Fibroblast of lung (primary cell): Measurements from ENCODE around the gene IREB2. TPM values are rescaled to one million over a fixed set of nuclear protein-coding genes. Genes with fewer than 3 reads are reported as not detected.

Source experiments
- DNase-seq, 2 donors: peaks; one replicate each; pipeline versions ENCODE4 v3.0.0 to v3.0.0-alpha.2; 2010; ENCODE audit warnings: low read depth in 2 of 2
- H2AFZ ChIP-seq: 2 replicates; pipeline ENCODE4 v1.5.1; 2012; ENCODE audit warnings: low read length, control low read depth, inconsistent platforms
- H3K27ac ChIP-seq: 2 replicates; pipeline ENCODE4 v1.5.1; 2011; ENCODE audit warnings: low read length, control low read depth; ENCODE audit not compliant: insufficient read depth
- H3K27me3 ChIP-seq: 2 replicates; pipeline ENCODE4 v1.5.1; 2011; ENCODE audit warnings: mild to moderate bottlenecking, low read length; ENCODE audit not compliant: control insufficient read depth, insufficient read depth
- H3K36me3 ChIP-seq: 2 replicates; pipeline ENCODE4 v1.5.1; 2011; ENCODE audit warnings: low read length; ENCODE audit not compliant: control insufficient read depth, insufficient read depth
- H3K4me1 ChIP-seq: 2 replicates; pipeline ENCODE4 v1.5.1; 2011; ENCODE audit warnings: low read length; ENCODE audit not compliant: control insufficient read depth, insufficient read depth; ENCODE audit errors: extremely low read depth
- H3K4me2 ChIP-seq: 2 replicates; pipeline ENCODE4 v1.5.1; 2011; ENCODE audit warnings: low read length, control low read depth; ENCODE audit not compliant: insufficient read depth; ENCODE audit errors: extremely low read depth
- H3K4me3 ChIP-seq, 4 experiments: fragments of 200-600 bp in 1 of 4; sonication (generic) in 1 of 4; replicated peaks in 1 of 4; 2 replicates each; pipeline ENCODE4 v1.5.1; 2011 to 2016; ENCODE audit warnings: low read length in 4 of 4, low read depth in 3 of 4, mild to moderate bottlenecking in 3 of 4, control low read depth in 2 of 4, inconsistent platforms in 1 of 4, mixed read lengths in 1 of 4; ENCODE audit not compliant: insufficient read depth in 1 of 4; ENCODE audit errors: control extremely low read depth in 1 of 4
- H3K79me2 ChIP-seq: 2 replicates; pipeline ENCODE4 v1.5.1; 2012; ENCODE audit warnings: mild to moderate bottlenecking, low read length, inconsistent platforms; ENCODE audit not compliant: control insufficient read depth, insufficient read depth
- H3K9ac ChIP-seq: 2 replicates; pipeline ENCODE4 v1.5.1; 2011; ENCODE audit warnings: mild to moderate bottlenecking, low read length, control low read depth; ENCODE audit not compliant: insufficient read depth
- H3K9me3 ChIP-seq: 2 replicates; pipeline ENCODE4 v1.5.1; 2012; ENCODE audit warnings: low read depth, low read length; ENCODE audit not compliant: control insufficient read depth, insufficient read depth
- H4K20me1 ChIP-seq: 2 replicates; pipeline ENCODE4 v1.5.1; 2011; ENCODE audit warnings: low read length; ENCODE audit not compliant: control insufficient read depth, insufficient read depth; ENCODE audit errors: extremely low read depth
- EZH2 ChIP-seq: IDR thresholded peaks from 2 replicates; pipeline ENCODE4 v1.5.1; 2012; ENCODE audit warnings: low read length, control low read depth, mild to moderate bottlenecking; ENCODE audit errors: missing control alignments
- polyA plus RNA-seq, 2 donors: library from polyadenylated mRNA; depleted of rRNA in 1 of 2; stranded (reverse) in 1 of 2; unstranded in 1 of 2; fragments of >200 nt; gene quantifications; 2 replicates each; pipeline ENCODE4 v1.2.1, GENCODE V29; 2011 to 2012; ENCODE audit warnings: missing spikeins in 1 of 2
- total RNA-seq: library from RNA; depleted of rRNA; stranded (reverse); fragments of >200 nt; gene quantifications from 2 replicates; pipeline ENCODE4 v1.2.1, GENCODE V29; 2014
- TF ChIP-seq, protein P1 (sequence below), 2 donors: IDR thresholded peaks in 1 of 2; conservative IDR thresholded peaks in 1 of 2; 1 replicate in 1 of 2; 2 replicates in 1 of 2; pipeline ENCODE4 v1.5.1; 2011 to 2012; ENCODE audit warnings: low read length in 2 of 2, control low read depth in 1 of 2, inconsistent platforms in 1 of 2, low read depth in 1 of 2, mild to moderate bottlenecking in 1 of 2

Gene IREB2
- total and polyA plus RNA-seq, 2 donors (not counting 1 experiment from before 2014, with no cell fraction given): 20.3 to 30.6 TPM

DNA sequence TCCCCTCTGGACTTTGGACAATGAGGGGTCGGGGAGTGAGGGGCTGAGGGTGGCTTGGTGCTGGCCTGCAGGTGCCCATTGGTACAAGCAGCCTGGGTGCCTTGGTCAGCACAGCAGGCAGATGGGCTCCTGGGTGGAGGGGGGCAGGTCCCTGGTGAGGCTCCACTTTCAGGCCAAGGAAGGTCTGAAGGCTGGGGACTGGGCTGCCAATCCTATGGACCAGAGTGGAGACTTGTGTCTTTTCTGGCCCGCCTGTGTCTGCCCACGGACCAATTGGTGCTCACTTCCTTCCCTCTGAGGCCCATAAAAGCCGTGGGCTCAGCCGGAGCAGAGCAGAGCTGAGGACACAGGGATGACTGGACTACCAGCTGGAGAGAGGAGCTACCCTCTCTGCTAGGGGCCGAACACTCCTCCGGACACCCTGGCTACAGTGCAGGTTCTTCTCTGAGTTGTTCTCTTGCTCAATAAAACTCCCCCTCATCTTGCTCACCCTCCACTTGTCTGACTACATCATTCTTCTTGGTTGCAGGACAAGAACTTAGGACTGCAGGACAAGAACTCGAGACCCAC is 31.9 kb upstream of the IREB2 start:
- Histone ChIP-seq H3K27me3 (peaks cover 9% of the 10 kb centered on the region), H3K4me3 (no peak overlapping the region)
- DNase-seq: no peak

DNA sequence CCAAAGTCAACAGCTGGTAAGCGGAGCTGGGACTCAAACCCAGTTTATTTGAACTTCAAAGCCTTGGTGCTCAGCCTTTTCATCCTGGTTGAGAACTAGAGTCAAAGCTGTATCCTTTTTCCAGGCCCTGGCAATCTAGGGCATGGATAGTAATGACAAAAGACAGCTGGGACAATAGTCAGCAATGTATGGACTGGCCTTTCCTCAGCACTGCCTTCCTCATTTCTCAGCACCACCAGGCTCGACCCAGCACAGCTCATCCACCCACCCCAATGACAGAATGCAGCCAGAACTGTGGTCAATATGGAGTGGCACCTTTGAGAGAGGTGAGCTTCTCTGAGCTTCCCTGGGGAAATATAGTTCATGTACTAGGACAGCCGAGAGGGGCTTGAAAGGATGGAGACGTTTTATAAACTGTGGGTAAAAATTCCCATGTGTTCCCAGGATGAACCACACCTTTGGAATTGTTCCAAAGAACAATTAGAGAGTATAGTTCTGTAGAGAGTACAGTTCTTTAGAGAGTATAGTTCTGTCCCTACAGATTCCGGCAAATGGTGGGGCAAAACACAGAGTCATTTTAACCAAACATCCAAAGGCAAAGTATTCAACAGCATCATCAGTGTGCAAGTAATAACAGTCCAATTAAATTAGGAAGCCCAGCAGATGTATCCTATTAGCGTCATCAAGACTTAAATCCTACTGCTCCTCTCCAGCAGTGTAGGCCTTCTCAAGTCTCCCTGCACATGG is 30.2 kb upstream of the IREB2 start:
- Histone ChIP-seq H3K27ac (no peak overlapping the region), H3K9me3 (no peaks in the 10 kb centered on the region), H3K36me3 (no peaks in the 10 kb centered on the region), H3K4me3 (no peak overlapping the region), H3K4me1 (no peaks in the 10 kb centered on the region), H3K9ac (no peak overlapping the region), H2AFZ (no peak overlapping the region), H3K4me2 (no peak overlapping the region), H3K27me3 (peaks cover 4% of the 10 kb centered on the region), H3K79me2 (no peaks in the 10 kb centered on the region), H4K20me1 (no peaks in the 10 kb centered on the region)
- DNase-seq: no peak
- TF ChIP-seq EZH2: no peak
- TF ChIP-seq, protein P1, sequence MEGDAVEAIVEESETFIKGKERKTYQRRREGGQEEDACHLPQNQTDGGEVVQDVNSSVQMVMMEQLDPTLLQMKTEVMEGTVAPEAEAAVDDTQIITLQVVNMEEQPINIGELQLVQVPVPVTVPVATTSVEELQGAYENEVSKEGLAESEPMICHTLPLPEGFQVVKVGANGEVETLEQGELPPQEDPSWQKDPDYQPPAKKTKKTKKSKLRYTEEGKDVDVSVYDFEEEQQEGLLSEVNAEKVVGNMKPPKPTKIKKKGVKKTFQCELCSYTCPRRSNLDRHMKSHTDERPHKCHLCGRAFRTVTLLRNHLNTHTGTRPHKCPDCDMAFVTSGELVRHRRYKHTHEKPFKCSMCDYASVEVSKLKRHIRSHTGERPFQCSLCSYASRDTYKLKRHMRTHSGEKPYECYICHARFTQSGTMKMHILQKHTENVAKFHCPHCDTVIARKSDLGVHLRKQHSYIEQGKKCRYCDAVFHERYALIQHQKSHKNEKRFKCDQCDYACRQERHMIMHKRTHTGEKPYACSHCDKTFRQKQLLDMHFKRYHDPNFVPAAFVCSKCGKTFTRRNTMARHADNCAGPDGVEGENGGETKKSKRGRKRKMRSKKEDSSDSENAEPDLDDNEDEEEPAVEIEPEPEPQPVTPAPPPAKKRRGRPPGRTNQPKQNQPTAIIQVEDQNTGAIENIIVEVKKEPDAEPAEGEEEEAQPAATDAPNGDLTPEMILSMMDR (conservative IDR thresholded peaks at IDR 0.05 in 1 of 2, IDR thresholded peaks at IDR 0.05 in 1 of 2; ENCODE audit: low read depth in 1 of 2, low read length in 2 of 2): no peak

More for the DNA sequence above, 31.9 kb upstream of the IREB2 start:
- H3K79me2 ChIP-seq: no peaks in the 10 kb centered on the region
- no peaks in the 10 kb centered on the region for H3K4me1 ChIP-seq
- H3K36me3 ChIP-seq: no peaks in the 10 kb centered on the region
- H3K4me2 ChIP-seq: no peak overlapping the region
- no peak overlapping the region for H2AFZ ChIP-seq
- no peak overlapping the region for H3K9ac ChIP-seq
- no peaks in the 10 kb centered on the region for H3K9me3 ChIP-seq
- TF ChIP-seq EZH2: no peak
- TF ChIP-seq, protein P1 (conservative IDR thresholded peaks at IDR 0.05 in 1 of 2, IDR thresholded peaks at IDR 0.05 in 1 of 2; ENCODE audit: low read depth in 1 of 2, low read length in 2 of 2): no peak
- no peaks in the 10 kb centered on the region for H4K20me1 ChIP-seq
- H3K27ac ChIP-seq: no peak overlapping the region

DNA sequence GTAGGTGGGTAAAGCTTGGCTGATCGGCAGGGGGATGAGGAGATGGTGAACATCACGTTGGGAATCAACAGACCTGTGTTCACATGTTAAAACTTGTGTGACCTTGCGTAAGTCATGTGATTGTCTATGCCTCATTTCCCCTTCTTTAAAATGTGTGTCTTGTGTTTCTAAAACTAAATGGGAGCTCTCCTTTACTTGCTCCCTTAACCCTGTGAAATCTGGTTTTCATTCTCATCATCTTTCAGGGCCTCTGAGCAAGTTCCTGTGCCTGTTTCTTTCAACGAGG is 29.7 kb upstream of the IREB2 start:
- no peak for DNase-seq

More for the DNA sequence above, 29.7 kb upstream of the IREB2 start:
- Histone ChIP-seq H3K27me3 (peaks cover 4% of the 10 kb centered on the region), H3K4me1 (no peaks in the 10 kb centered on the region), H4K20me1 (no peaks in the 10 kb centered on the region), H3K79me2 (no peaks in the 10 kb centered on the region), H3K9me3 (no peaks in the 10 kb centered on the region), H2AFZ (no peak overlapping the region), H3K4me2 (no peak overlapping the region), H3K9ac (no peak overlapping the region), H3K36me3 (no peaks in the 10 kb centered on the region), H3K4me3 (no peak overlapping the region), H3K27ac (no peak overlapping the region)
- no peak for TF ChIP-seq EZH2
- TF ChIP-seq, protein P1 (conservative IDR thresholded peaks at IDR 0.05 in 1 of 2, IDR thresholded peaks at IDR 0.05 in 1 of 2; ENCODE audit: low read depth in 1 of 2, low read length in 2 of 2): no peak
